HG03565 (cell line): ENCODE measurements around the gene TEK.
"Not testable (repeated sequence)": the region's sequence is repeated elsewhere in the genome, so short reads cannot be mapped to it uniquely, and the experiment has no call there.

Experiments
- ATAC-seq: cut with Tn5 transposase; IDR thresholded peaks from one replicate; pipeline ENCODE4 v1.9.1; 2021; ENCODE audit warnings: mild to moderate bottlenecking, moderate library complexity; ENCODE audit not compliant: unreplicated experiment

TEK gene

GRCh38 chr9:27212191-27212590 is 103.2 kb downstream of the TEK start:
- no peak for ATAC-seq

- ATAC-seq = no peak
Measured at GRCh38 chr9:27212621-27213020, 103.6 kb downstream of the TEK start.

GRCh38 chr9:27227192-27227591 is 118.2 kb downstream of the TEK start:
- no peak for ATAC-seq

GRCh38 chr9:27239648-27240047 is 130.6 kb downstream of the TEK start:
- not testable (repeated sequence) for ATAC-seq

- ATAC-seq = peak; percentile 88
Measured at GRCh38 chr9:27247756-27248155, 138.7 kb downstream of the TEK start.

GRCh38 chr9:27248702-27249101 is 139.7 kb downstream of the TEK start:
- no peak for ATAC-seq

- no peak for ATAC-seq
Measured at GRCh38 chr9:27258662-27259061, 149.6 kb downstream of the TEK start.

GRCh38 chr9:27260789-27261516 is 151.9 kb downstream of the TEK start:
- ATAC-seq = no peak

- no peak for ATAC-seq
Measured at GRCh38 chr9:27261517-27262211, 152.6 kb downstream of the TEK start.

GRCh38 chr9:27272103-27272502 is 163.1 kb downstream of the TEK start:
- ATAC-seq = no peak

- ATAC-seq = no peak
Measured at GRCh38 chr9:27273186-27273585, 164.2 kb downstream of the TEK start.

- peak; percentile 48 for ATAC-seq
Measured at GRCh38 chr9:27276193-27277030, 167.4 kb downstream of the TEK start.

- ATAC-seq = no peak
Measured at GRCh38 chr9:27278374-27278773, 169.3 kb downstream of the TEK start.

GRCh38 chr9:27279611-27280010 is 170.6 kb downstream of the TEK start:
- ATAC-seq = no peak
